ENCODE results near the gene POLK. TPM values are rescaled to one million over a fixed set of nuclear protein-coding genes. Genes with fewer than 3 reads are reported as not detected.

Gene POLK
- total RNA-seq, 2 donors from 2014 or later = 31.4 to 34.2 TPM

Other genes starting within 250 kb of the POLK start
- 10 to 100 TPM; 23.5 to 24.2 TPM for gene HMGCR, start 174.7 kb upstream of the POLK start, total RNA-seq
- 10 to 100 TPM; 31.9 to 34.9 TPM for gene CERT1, start 262 bp upstream of the POLK start, total RNA-seq
- under 1 TPM; 0.23 to 0.26 TPM for gene ANKDD1B, start 99.6 kb downstream of the POLK start, total RNA-seq
- gene POC5, start 205.5 kb downstream of the POLK start, total RNA-seq = 10 to 100 TPM; 27.7 to 36.5 TPM